Hematopoietic multipotent progenitor cell treated with erythropoietin and hydrocortisone succinate and interleukin-3 and kit ligand, for 15 days (in vitro differentiated cells): ENCODE results near the gene EAPP.
"Not testable (repeated sequence)": the region's sequence is repeated elsewhere in the genome, so short reads cannot be mapped to it uniquely, and the experiment has no call there.

Experiments
- DNase-seq: peaks from one replicate; pipeline ENCODE4 v3.0.0-alpha.2; 2015; ENCODE audit warnings: low spot score

Gene EAPP

GRCh38 chr14:34482463-34482862 lies 57.0 kb downstream of the EAPP start:
- DNase-seq, result no peak

GRCh38 chr14:34479694-34480093 lies 59.8 kb downstream of the EAPP start:
- DNase-seq, result no peak

- DNase-seq, result no peak
These were observed 61.2 kb downstream of the EAPP start for GRCh38 chr14:34478261-34478660.

- not testable (repeated sequence) for DNase-seq
These were observed 63.5 kb downstream of the EAPP start for GRCh38 chr14:34476036-34476435.

- DNase-seq, result no peak
These were observed 64.3 kb downstream of the EAPP start for GRCh38 chr14:34475163-34475562.

- DNase-seq, result no peak
These were observed 65.3 kb downstream of the EAPP start for GRCh38 chr14:34474187-34474679.

- DNase-seq, result no peak
These were observed 66.7 kb downstream of the EAPP start for GRCh38 chr14:34472706-34473279.

GRCh38 chr14:34470319-34470718 lies 69.2 kb downstream of the EAPP start:
- no peak for DNase-seq

- no peak for DNase-seq
These were observed 72.8 kb downstream of the EAPP start for GRCh38 chr14:34466691-34467090.
